Adrenal gland (tissue), 12 donors: Measurements from ENCODE around the gene EVPL. TPM values are rescaled to one million over a fixed set of nuclear protein-coding genes. Genes with fewer than 3 reads are reported as not detected.
"Not testable (repeated sequence)": the region's sequence is repeated elsewhere in the genome, so short reads cannot be mapped to it uniquely, and the experiment has no call there.

Experiments used
- DNase-seq, 7 donors: peaks; one replicate each; pipeline ENCODE4 v3.0.0-alpha.2; 2019 to 2020
- H3K27ac ChIP-seq, 5 donors: fragments of 200-600 bp; sonication (generic) in 4 of 5; 1 replicate in 3 of 5; 2 replicates in 2 of 5; pipeline versions ENCODE4 v1.5.1 to v1.8.0; 2016 to 2020; ENCODE audit warnings: mild to moderate bottlenecking in 1 of 5
- H3K27me3 ChIP-seq: fragments of 200-600 bp; 2 replicates; pipeline ENCODE4 v1.8.0; 2021
- H3K36me3 ChIP-seq, 2 donors: fragments of 200-600 bp; replicated peaks in 1 of 2; 1 replicate in 1 of 2; 2 replicates in 1 of 2; pipeline versions ENCODE4 v1.5.1 to v1.8.0; 2018 to 2022
- H3K4me1 ChIP-seq, 2 donors: fragments of 200-600 bp; replicated peaks in 1 of 2; 1 replicate in 1 of 2; 2 replicates in 1 of 2; pipeline versions ENCODE4 v1.5.1 to v1.8.0; 2018 to 2021
- H3K4me3 ChIP-seq, 4 donors: fragments of 200-600 bp; sonication (generic) in 3 of 4; one replicate each; pipeline ENCODE4 v1.5.1; 2016 to 2018
- H3K9me3 ChIP-seq, 3 donors: fragments of 200-600 bp; sonication (generic) in 1 of 3; replicated peaks in 1 of 3; 1 replicate in 2 of 3; 2 replicates in 1 of 3; pipeline versions ENCODE4 v1.5.1 to v1.8.0; 2016 to 2021
- POLR2A ChIP-seq, 2 donors: fragments of 450-650 bp; IDR thresholded peaks; one replicate each; pipeline ENCODE4 v1.6.1; 2017; ENCODE audit warnings: antibody characterized with exemption in 2 of 2, mild to moderate bottlenecking in 2 of 2, moderate library complexity in 1 of 2
- WGBS, 4 donors: extraction: QIAGEN DNeasy Blood & Tissue Kit in 2 of 4; methylation state at CpG; one replicate each; pipeline versions ENCODE4 v1.1.5 to v1.1.7; 2013 to 2017; 5-methylcytosine and 5-hydroxymethylcytosine counted together
- intact Hi-C, 2 donors: fragments of 100-400 bp; cut with DNase I; formaldehyde crosslinking; loops; one replicate each; pipeline versions ENCODE4 v1.14.1 to v1.15.0; 2022 to 2023
- polyA plus RNA-seq, 3 donors: library from polyadenylated mRNA; stranded (reverse); fragments of 200-250 nt in 2 of 3; fragments of 350-450 nt in 1 of 3; fragmentation: Illumina TruSeq in 1 of 3; extraction: RNeasy Lipid Tissue Mini Kit (QIAGEN cat#74804) in 1 of 3; gene quantifications; one replicate each; pipeline ENCODE4 v1.2.3, GENCODE V29; 2013 to 2014
- total RNA-seq, 9 donors: library from RNA; depleted of rRNA in 4 of 9; stranded (reverse); fragments of >200 nt in 4 of 9; fragments of 120-200 nt in 1 of 9; fragmentation: NEBNext Ultra II Directional in 1 of 9; extraction: Animal tissue kit (Norgen Biotek cat#: 25700) in 1 of 9; gene quantifications; one replicate each; pipeline versions ENCODE4 v1.1.0 to v1.2.4, GENCODE V29; 2013 to 2023
- TF ChIP-seq, protein P1 (sequence below), 6 experiments: fragments of 450-650 bp in 4 of 6; fragments of 200-600 bp in 2 of 6; sonication (generic) in 1 of 6; IDR thresholded peaks; 1 replicate in 5 of 6; 2 replicates in 1 of 6; pipeline versions ENCODE4 v1.5.1 to v1.8.0; 2016 to 2021; ENCODE audit warnings: antibody characterized with exemption in 6 of 6, mild to moderate bottlenecking in 2 of 6, moderate library complexity in 1 of 6
- donor health status: healthy with polysubstance abuse.
- donor health status: Bipolar disorder and iron deficiency.
- donor health status: DM: yes; HTN: yes; CAD: no.
- donor health status: DM: no; HTN: no; CAD: no.
- donor health status: DM: no; HTN: no; CAD: no.
- donor health status: DM: yes; HTN: yes; CAD: no.

EVPL gene
- total and polyA plus RNA-seq, 12 donors, result under 0.01 to 1.8 (median 0.27) TPM; not detected in 2

DNA sequence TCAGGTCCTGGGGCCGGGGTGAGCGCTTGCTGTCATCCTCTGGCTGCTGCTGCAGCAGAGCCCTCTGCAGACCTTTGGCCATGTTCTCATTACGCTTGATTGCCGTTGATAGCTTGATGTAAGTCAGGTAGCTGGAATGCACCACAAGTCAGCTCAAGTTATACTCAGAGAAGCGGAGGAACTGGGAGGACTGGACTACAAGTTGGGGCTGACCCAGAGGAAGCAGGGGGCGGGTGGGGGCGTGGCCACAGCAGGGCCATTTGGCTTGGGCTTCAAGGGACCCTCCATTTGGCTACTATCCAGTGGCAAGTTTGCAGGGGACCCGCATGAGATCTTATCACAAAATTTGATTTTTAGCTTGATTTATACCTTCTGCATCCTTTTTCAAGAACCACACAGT is 19.0 kb upstream of the EVPL start:
- WGBS, 4 donors, result 83 to 91% (median 87%) methylated on average over 5 to 8 of the region's 8 CpGs

DNA sequence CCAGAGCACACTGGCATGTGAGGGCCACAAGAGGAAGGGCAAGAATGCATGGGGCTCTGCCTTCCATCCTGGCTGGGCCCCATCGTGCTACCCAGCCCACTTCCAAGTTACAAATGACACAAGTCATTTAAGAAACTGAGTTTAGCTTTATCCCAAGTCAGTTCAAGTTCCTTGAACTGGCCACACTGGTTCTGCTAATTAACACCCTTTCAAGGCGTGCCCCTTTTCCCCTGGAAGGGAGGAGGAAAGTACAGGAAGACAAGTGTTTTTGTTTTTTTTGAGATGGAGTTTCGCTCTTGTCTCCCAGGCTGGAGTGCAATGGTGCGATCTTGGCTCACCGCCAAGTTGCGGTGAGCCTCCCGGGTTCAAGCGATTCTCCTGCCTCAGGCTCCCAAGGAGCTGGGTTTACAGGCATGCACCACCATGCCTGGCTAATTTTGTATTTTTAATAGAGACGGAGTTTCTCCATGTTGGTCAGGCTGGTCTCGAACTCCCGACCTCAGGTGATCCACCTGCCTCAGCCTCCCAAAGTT is 17.4 kb upstream of the EVPL start:
- H3K27me3 ChIP-seq, H3K4me1 ChIP-seq, H3K4me3 ChIP-seq, H3K27ac ChIP-seq, DNase-seq, intact Hi-C loops, H3K9me3 ChIP-seq: not testable (repeated sequence)
- 69 to 75% (median 72%) methylated on average over 9 to 11 of the region's 11 CpGs for WGBS, 4 donors
- peaks cover 0 to 100% of the 10 kb centered on the region in 2 donors for H3K36me3 ChIP-seq

More for the DNA sequence above, 19.0 kb upstream of the EVPL start:
- H3K27me3 ChIP-seq, result no peaks in the 10 kb centered on the region
- no peaks in the 10 kb centered on the region for H3K9me3 ChIP-seq
- H3K4me3 ChIP-seq, result no peak overlapping the region
- H3K27ac ChIP-seq, result no peak overlapping the region
- H3K4me1 ChIP-seq, result no peaks in the 10 kb centered on the region
- H3K36me3 ChIP-seq, result peaks cover 0 to 99% of the 10 kb centered on the region in 2 donors
- intact Hi-C loops, result no loop called here
- DNase-seq, result no peak
- no peak for TF ChIP-seq POLR2A (IDR thresholded peaks at IDR 0.05)
- TF ChIP-seq, protein P1, sequence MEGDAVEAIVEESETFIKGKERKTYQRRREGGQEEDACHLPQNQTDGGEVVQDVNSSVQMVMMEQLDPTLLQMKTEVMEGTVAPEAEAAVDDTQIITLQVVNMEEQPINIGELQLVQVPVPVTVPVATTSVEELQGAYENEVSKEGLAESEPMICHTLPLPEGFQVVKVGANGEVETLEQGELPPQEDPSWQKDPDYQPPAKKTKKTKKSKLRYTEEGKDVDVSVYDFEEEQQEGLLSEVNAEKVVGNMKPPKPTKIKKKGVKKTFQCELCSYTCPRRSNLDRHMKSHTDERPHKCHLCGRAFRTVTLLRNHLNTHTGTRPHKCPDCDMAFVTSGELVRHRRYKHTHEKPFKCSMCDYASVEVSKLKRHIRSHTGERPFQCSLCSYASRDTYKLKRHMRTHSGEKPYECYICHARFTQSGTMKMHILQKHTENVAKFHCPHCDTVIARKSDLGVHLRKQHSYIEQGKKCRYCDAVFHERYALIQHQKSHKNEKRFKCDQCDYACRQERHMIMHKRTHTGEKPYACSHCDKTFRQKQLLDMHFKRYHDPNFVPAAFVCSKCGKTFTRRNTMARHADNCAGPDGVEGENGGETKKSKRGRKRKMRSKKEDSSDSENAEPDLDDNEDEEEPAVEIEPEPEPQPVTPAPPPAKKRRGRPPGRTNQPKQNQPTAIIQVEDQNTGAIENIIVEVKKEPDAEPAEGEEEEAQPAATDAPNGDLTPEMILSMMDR (IDR thresholded peaks at IDR 0.05), result no peak

DNA sequence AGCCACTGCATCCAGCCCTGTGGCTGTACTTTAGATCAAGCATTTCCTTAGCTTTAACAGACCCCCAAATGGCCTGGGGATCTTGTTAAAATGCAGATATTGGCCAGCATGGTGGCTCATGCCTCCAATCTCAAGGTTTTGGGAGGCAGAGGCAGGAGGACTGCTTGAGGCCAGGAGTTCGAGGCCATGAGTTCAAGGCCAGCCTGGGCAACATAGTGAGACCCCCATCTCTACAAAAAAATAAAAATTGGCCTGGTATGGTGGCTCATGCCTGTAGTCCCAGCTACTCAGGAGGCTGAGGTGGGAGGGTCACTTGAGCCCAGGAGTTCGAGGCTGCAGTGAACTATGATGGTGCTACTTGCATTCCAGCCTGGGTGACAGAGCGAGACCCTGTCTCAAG is 15.8 kb upstream of the EVPL start:
- DNase-seq, H3K27ac ChIP-seq, H3K27me3 ChIP-seq, intact Hi-C loops, H3K4me1 ChIP-seq, H3K4me3 ChIP-seq, H3K9me3 ChIP-seq: not testable (repeated sequence)
- WGBS, 4 donors, result 91 to 96% (median 92%) methylated on average over 3 of the region's 3 CpGs
- H3K36me3 ChIP-seq, result peaks cover 0 to 91% of the 10 kb centered on the region in 2 donors

DNA sequence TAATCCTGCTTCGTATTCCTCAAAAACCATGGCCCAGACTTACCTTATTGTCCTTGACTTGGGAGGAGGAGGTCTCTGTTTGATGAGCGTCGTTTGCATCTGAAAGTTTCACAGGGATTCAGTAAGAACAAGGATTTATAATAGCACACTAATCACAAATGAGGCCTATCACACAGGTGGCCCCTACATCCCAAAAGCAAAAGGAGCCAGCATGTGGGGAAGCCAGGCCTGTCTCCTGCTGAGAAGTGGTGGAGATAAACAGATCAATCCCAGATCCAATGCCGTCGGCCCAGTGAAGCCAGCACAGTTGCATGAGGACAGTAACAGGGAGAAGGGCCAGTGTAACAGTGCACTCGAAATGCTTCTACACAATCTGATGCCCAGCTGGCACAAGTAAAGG is 13.3 kb upstream of the EVPL start:
- Histone ChIP-seq H3K4me3 (no peak overlapping the region), H3K4me1 (peaks cover 0 to 4% of the 10 kb centered on the region in 2 donors), H3K9me3 (no peaks in the 10 kb centered on the region), H3K27me3 (no peaks in the 10 kb centered on the region), H3K36me3 (peaks cover 0 to 66% of the 10 kb centered on the region in 2 donors), H3K27ac (peak overlapping the region in 1 of 5 donors; percentile 80)
- 75 to 87% (median 81%) methylated on average over 6 of the region's 6 CpGs for WGBS, 4 donors
- TF ChIP-seq POLR2A (IDR thresholded peaks at IDR 0.05), result no peak
- no peak for DNase-seq
- intact Hi-C loops, result no loop called here

DNA sequence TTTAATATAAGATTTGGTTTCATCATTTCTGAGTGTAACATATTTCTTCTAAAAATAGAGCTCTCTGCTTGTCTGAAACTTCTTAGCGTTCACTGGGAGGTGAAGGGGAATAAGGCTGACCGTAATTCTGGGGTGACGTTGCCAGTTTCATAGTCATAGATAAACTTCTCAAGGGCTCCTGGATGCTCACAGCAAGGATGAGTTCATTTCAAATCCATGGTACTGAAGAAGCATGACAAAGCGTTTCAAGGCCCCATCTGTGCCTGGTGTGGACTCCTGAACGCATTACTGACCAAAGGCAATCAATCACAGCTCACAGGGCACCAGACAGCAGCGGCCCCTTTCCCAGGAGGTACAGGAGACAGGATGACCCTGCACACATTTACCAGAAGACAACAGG is 12.0 kb upstream of the EVPL start:
- Histone ChIP-seq H3K4me1 (peaks cover 0 to 10% of the 10 kb centered on the region in 2 donors), H3K27me3 (no peaks in the 10 kb centered on the region), H3K4me3 (no peak overlapping the region), H3K36me3 (peaks cover 0 to 53% of the 10 kb centered on the region in 2 donors), H3K9me3 (no peaks in the 10 kb centered on the region), H3K27ac (peak overlapping the region in 2 of 5 donors; percentile 54 to 80)
- WGBS, 4 donors, result 35 to 56% (median 46%) methylated on average over 4 to 6 of the region's 6 CpGs
- DNase-seq, result peak in 5 of 7 donors; percentile 45 to 85 (median 64)
- intact Hi-C loops, result no loop called here
- no peak for TF ChIP-seq POLR2A (IDR thresholded peaks at IDR 0.05)
- TF ChIP-seq, protein P1 (IDR thresholded peaks at IDR 0.05), result no peak

DNA sequence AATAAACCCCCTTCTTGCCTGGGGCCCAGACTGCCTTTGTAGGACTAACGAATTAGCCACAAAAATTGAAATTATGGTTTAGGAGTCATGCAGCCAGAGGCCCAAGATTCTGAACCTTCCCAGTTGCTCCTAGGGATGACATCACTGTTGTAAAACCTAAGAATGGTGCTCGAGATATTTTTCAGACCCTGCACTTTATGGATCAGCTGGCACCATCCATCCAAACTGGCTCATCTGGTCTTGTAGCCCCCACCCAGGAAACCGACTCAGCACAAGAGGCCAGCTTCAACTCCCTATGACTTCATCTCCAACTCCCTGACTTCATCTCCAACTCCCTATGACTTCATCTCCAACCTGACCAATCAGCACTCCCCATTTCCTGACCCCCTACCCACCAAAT is 10.9 kb upstream of the EVPL start:
- H3K27ac ChIP-seq, result no peak overlapping the region
- no peaks in the 10 kb centered on the region for H3K27me3 ChIP-seq
- no peak for DNase-seq
- intact Hi-C loops, result no loop called here
- H3K4me3 ChIP-seq, result no peak overlapping the region
- 91 to 94% (median 93%) methylated on average over 3 of the region's 3 CpGs for WGBS, 4 donors
- H3K4me1 ChIP-seq, result peaks cover 0 to 10% of the 10 kb centered on the region in 2 donors
- H3K36me3 ChIP-seq, result peaks cover 0 to 42% of the 10 kb centered on the region in 2 donors
- no peak for TF ChIP-seq POLR2A (IDR thresholded peaks at IDR 0.05)
- TF ChIP-seq, protein P1 (IDR thresholded peaks at IDR 0.05), result no peak
- H3K9me3 ChIP-seq, result no peaks in the 10 kb centered on the region
